NCI-H1436 (cell line): ENCODE data around the gene COA7.
"Not testable (repeated sequence)": the region's sequence is repeated elsewhere in the genome, so short reads cannot be mapped to it uniquely, and the experiment has no call there.

ENCODE experiments used
- DNase-seq: peaks from one replicate; lab custom pipeline; 2025; lab: John Stamatoyannopoulos, UW

Gene COA7

GRCh38 chr1:52697795-52698674 is at the start of gene COA7:
Gene COA7, minus strand, starts transcription at chr1:52698347. Its CDS starts 21 bp downstream, at chr1:52698326.
- peak; percentile 72 for DNase-seq

GRCh38 chr1:52747450-52747849 is 49.3 kb upstream of the COA7 start:
- no peak for DNase-seq

- DNase-seq, result no peak
Measured at GRCh38 chr1:52746189-52746588, 48.0 kb upstream of the COA7 start.

- DNase-seq, result no peak
Measured at GRCh38 chr1:52741259-52741658, 43.1 kb upstream of the COA7 start.

GRCh38 chr1:52739699-52740467 is 41.7 kb upstream of the COA7 start:
- no peak for DNase-seq

- no peak for DNase-seq
Measured at GRCh38 chr1:52738893-52739292, 40.7 kb upstream of the COA7 start.

- DNase-seq, result no peak
Measured at GRCh38 chr1:52738148-52738547, 40.0 kb upstream of the COA7 start.

GRCh38 chr1:52735371-52735770 is 37.2 kb upstream of the COA7 start:
- DNase-seq, result not testable (repeated sequence)

GRCh38 chr1:52733368-52733767 is 35.2 kb upstream of the COA7 start:
- no peak for DNase-seq

- DNase-seq, result no peak
Measured at GRCh38 chr1:52727956-52728656, 30.0 kb upstream of the COA7 start.

GRCh38 chr1:52727114-52727586 is 29.0 kb upstream of the COA7 start:
- no peak for DNase-seq

- peak; percentile 86 for DNase-seq
Measured at GRCh38 chr1:52726265-52727113, 28.3 kb upstream of the COA7 start, which contains the start of gene ZYG11B. Gene ZYG11B, plus strand, starts transcription at chr1:52726453. Its CDS starts 201 bp downstream, at chr1:52726654.

GRCh38 chr1:52725903-52726264 is 27.7 kb upstream of the COA7 start:
- DNase-seq, result no peak

- DNase-seq, result no peak
Measured at GRCh38 chr1:52723260-52723659, 25.1 kb upstream of the COA7 start.

GRCh38 chr1:52715296-52715695 is 17.1 kb upstream of the COA7 start:
- not testable (repeated sequence) for DNase-seq

GRCh38 chr1:52713590-52713989 is 15.4 kb upstream of the COA7 start:
- no peak for DNase-seq

- no peak for DNase-seq
Measured at GRCh38 chr1:52709016-52709415, 10.9 kb upstream of the COA7 start.

GRCh38 chr1:52707927-52708655 is 9.9 kb upstream of the COA7 start:
- DNase-seq, result no peak

- no peak for DNase-seq
Measured at GRCh38 chr1:52706941-52707926, 9.1 kb upstream of the COA7 start.
